ENCODE data around the gene WRNIP1. TPM values are rescaled to one million over a fixed set of nuclear protein-coding genes. Genes with fewer than 3 reads are reported as not detected.

Gene WRNIP1
- total and polyA plus RNA-seq, 9 of the 15 experiments (the other 6 are each of a cell fraction or from before 2014, with no cell fraction given), result 13.2 to 63.6 (median 48.6) TPM

GRCh38 chr6:2793534-2794151, 28.4 kb downstream of the WRNIP1 start:
- Histone ChIP-seq H3K27me3 (ENCODE audit: control insufficient read depth in 2 of 2, insufficient read depth in 2 of 2, low read length in 2 of 2) (no peaks in the 10 kb centered on the region), H3K36me3 (ENCODE audit: control insufficient read depth, insufficient read depth, low read length) (no peaks in the 10 kb centered on the region; the same call in 2 of the 3 replicates), H3K9me3 (replicated peaks; ENCODE audit: control insufficient read depth, insufficient read depth, low read depth, low read length) (0 out of 2 replicates have a peak, but pooled peaks cover 4% of the 10 kb centered on the region), H3K4me3 (no peak overlapping the region), H4K20me1 (replicated peaks; ENCODE audit: control insufficient read depth, insufficient read depth, low read length) (no peaks in the 10 kb centered on the region), H3K9ac (ENCODE audit: insufficient read depth in 1 of 2, low read depth in 2 of 2, low read length in 2 of 2) (peak overlapping the region in 1 of 2 experiments; percentile 82; a peak in 2 of 4 replicates), H3K4me2 (ENCODE audit: insufficient read depth, low read length) (no peak overlapping the region), H3K9me1 (ENCODE audit: control insufficient read depth, insufficient read depth, low read length) (no peaks in the 10 kb centered on the region), H3K4me1 (replicated peaks in 1 of 2; ENCODE audit: control insufficient read depth in 2 of 2, insufficient read depth in 2 of 2, low read length in 2 of 2) (peaks cover 2 to 9% of the 10 kb centered on the region in 2 experiments; a peak in 4 of 5 replicates), H2AFZ (ENCODE audit: low read depth, low read length) (no peak overlapping the region), H3K79me2 (ENCODE audit: control insufficient read depth, insufficient read depth, low read length) (no peaks in the 10 kb centered on the region), H3K27ac (ENCODE audit: extremely low read depth, low read depth, low read length) (no peak overlapping the region)
- in situ Hi-C loops (cut with MboI) (no loop called here), intact Hi-C loops (cut with micrococcal nuclease) (loop anchor here (5.0 kb wide), 2 partner anchors 56 to 119 kb away; no protein-coding TSS in a partner anchor)
- TF ChIP-seq MEF2D (tag; conservative IDR thresholded peaks at IDR 0.05; ENCODE audit: low read depth), result no peak
- TF ChIP-seq EGR1 (conservative IDR thresholded peaks at IDR 0.05), result no peak
- TF ChIP-seq CBX2 (IDR thresholded peaks at IDR 0.05; ENCODE audit: insufficient read depth, low read length, poor library complexity, severe bottlenecking), result no peak
- TF ChIP-seq, protein P1, sequence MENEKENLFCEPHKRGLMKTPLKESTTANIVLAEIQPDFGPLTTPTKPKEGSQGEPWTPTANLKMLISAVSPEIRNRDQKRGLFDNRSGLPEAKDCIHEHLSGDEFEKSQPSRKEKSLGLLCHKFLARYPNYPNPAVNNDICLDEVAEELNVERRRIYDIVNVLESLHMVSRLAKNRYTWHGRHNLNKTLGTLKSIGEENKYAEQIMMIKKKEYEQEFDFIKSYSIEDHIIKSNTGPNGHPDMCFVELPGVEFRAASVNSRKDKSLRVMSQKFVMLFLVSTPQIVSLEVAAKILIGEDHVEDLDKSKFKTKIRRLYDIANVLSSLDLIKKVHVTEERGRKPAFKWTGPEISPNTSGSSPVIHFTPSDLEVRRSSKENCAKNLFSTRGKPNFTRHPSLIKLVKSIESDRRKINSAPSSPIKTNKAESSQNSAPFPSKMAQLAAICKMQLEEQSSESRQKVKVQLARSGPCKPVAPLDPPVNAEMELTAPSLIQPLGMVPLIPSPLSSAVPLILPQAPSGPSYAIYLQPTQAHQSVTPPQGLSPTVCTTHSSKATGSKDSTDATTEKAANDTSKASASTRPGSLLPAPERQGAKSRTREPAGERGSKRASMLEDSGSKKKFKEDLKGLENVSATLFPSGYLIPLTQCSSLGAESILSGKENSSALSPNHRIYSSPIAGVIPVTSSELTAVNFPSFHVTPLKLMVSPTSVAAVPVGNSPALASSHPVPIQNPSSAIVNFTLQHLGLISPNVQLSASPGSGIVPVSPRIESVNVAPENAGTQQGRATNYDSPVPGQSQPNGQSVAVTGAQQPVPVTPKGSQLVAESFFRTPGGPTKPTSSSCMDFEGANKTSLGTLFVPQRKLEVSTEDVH (IDR thresholded peaks at IDR 0.05; ENCODE audit: low read depth, partially characterized antibody), result no peak
- TF ChIP-seq, protein P2, sequence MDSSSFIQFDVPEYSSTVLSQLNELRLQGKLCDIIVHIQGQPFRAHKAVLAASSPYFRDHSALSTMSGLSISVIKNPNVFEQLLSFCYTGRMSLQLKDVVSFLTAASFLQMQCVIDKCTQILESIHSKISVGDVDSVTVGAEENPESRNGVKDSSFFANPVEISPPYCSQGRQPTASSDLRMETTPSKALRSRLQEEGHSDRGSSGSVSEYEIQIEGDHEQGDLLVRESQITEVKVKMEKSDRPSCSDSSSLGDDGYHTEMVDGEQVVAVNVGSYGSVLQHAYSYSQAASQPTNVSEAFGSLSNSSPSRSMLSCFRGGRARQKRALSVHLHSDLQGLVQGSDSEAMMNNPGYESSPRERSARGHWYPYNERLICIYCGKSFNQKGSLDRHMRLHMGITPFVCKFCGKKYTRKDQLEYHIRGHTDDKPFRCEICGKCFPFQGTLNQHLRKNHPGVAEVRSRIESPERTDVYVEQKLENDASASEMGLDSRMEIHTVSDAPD (CRISPR knock-in tag; IDR thresholded peaks at IDR 0.05), result no peak
- no peak for TF ChIP-seq BACH1 (tag; IDR thresholded peaks at IDR 0.05)
- TF ChIP-seq SMAD2 (IDR thresholded peaks at IDR 0.05; ENCODE audit: low read depth, low read length), result no peak
- ChIA-PET POLR2A (interaction anchor here (0.6 to 1.5 kb wide), 2 partner anchors 11 to 1303 kb away, joined by 3 to 4 read pairs; no protein-coding TSS in a partner anchor), CTCF (ENCODE audit: low intra/inter-chr PET ratio) (interaction anchor here (0.7 kb wide), 1 partner anchor 48 kb away, joined by 3 read pairs; the partner anchor contains the start of gene SERPINB1)
- DNase-seq (ENCODE audit: extremely low read depth in 1 of 4, low spot score in 3 of 4) (no peak), FAIRE-seq (no peak), ATAC-seq (no peak)
- BruUV-seq (replicated peaks), result no TSS peak
- 76% methylated on average over 9 of the region's 9 CpGs for WGBS (ENCODE audit: insufficient coverage, low coverage, missing lambda C conversion rate)
